GM18511 (cell line): ENCODE data around the gene GRID1.
"Not testable (repeated sequence)": the region's sequence is repeated elsewhere in the genome, so short reads cannot be mapped to it uniquely, and the experiment has no call there.

ENCODE experiments used
- ATAC-seq: cut with Tn5 transposase; IDR thresholded peaks from one replicate; pipeline ENCODE4 v1.9.1; 2021; ENCODE audit warnings: mild to moderate bottlenecking, moderate library complexity; ENCODE audit not compliant: unreplicated experiment

The GRID1 gene

GRCh38 chr10:86102031-86102430 lies 264.6 kb downstream of the GRID1 start:
- no peak for ATAC-seq

- ATAC-seq, result peak; percentile 75
Observed at GRCh38 chr10:86100581-86101061, 266.0 kb downstream of the GRID1 start.

DNA sequence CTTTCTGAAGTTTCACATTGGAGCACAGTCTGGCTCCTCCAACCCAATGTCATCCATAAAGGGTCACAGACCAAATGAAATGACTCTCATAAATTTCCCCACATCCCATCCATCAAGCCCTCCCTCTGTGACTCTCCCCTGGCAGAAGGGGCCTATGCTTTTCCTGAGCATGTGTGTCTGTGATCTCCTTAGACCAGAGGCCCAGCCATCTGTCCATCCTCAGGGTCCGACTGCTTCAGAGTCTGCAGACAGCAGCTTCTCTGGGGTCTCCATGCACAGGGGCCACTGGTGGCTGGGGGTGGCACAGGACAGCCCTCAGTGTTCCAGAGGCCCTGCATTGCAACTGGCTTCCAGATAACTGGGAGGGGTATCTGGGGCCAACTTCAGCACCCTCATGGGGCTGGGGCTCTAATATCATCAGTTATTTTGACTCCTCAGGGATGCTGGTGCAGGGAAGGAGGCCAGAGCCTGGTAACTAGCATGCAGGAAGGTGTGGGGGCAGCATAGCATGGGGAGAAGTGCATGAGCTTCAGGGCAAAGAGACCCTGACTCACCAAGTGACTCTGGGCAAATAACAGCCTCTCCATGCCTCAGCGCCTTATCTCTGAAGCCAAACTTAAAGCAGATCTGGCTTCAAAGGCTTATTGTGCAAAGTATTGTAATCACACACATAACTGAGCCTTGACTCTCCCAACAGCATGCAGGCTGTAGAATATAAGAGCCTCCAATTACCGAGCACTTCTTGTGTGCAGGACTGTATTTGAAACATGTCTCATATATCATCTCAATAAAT lies 266.9 kb downstream of the GRID1 start:
- ATAC-seq, result no peak

- ATAC-seq, result no peak
Observed at GRCh38 chr10:86098187-86098881, 268.3 kb downstream of the GRID1 start.

GRCh38 chr10:86095061-86095460 lies 271.5 kb downstream of the GRID1 start:
- not testable (repeated sequence) for ATAC-seq

DNA sequence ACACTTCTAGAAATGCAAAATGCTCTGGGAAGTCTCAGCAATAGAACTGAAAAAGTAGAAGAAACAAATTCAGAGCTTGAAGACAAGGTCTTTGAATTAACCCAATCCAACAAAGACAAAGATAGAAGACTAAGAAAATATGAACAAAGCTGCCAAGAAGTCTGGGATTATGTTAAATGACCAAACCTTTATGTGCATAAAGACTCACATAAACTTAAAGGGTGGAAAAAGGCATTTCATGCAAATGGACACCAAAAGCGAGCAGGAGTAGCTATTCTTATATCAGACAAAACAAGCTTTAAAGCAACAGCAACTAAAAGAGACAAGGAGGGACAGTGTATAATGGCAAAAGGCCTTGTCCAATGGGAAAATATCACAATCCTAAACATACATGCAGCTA lies 274.3 kb downstream of the GRID1 start:
- ATAC-seq, result not testable (repeated sequence)

- no peak for ATAC-seq
Observed at GRCh38 chr10:86091216-86091615, 275.4 kb downstream of the GRID1 start.

GRCh38 chr10:86090807-86091206 lies 275.8 kb downstream of the GRID1 start:
- no peak for ATAC-seq

DNA sequence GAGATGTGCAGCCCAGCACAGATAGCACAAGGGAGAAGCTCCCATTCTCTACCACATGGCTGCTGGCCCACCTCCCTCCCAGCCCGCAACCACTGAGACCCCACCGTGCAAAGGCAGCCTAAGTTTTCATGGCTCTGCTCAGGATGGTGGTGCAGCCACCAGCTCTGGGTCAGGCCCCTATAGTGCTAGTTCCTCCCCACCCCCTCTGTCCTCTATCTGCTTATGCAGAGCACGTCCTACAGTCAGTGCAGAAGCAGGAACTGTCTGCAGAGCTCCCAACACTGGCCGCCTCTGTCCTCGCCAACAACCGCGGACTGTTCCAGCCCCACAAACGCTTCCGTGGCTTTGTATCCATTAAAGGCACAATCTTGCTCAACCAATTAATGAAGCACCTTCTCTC lies 278.9 kb downstream of the GRID1 start:
- ATAC-seq, result no peak

DNA sequence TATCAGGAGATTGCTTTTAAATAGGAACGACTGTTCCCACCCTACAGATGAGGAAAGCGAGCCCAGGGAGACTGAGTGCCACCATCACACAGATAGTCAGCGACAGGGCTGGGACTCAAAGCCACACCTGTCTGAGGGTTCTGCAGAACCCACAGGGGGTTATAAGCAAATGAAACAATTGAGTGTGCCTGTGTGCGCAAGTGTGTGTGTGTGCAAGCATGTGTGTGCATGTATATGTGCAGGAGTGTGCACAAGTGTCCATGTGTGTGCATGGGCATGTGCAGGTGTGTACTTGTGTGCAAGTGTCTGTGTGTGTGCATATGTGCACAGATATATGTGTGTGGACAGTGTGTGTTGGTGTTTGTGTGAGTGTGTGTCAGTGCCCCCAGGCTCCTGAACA lies 280.2 kb downstream of the GRID1 start:
- no peak for ATAC-seq

- no peak for ATAC-seq
Observed at GRCh38 chr10:86085686-86086085, 280.9 kb downstream of the GRID1 start.

DNA sequence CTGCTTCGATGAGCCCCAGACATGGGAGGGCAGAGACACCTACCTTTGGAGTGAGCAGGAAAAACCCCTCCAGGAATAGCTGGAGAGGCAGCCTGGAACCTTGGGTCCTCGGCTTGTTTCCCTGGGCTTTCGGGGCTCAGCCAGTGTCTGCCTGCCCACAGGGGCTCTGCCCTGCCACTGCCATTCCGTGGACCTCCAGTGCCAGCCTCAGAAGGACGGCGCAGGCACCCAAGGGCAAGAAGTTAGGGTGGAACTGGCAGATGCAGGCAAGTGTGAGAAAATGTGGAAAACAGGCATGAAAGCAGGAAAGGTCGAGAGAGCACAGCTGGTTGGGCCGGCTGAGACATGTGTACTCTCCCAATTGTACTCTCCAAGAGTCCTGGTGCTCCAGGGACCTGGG lies 281.5 kb downstream of the GRID1 start:
- ATAC-seq, result no peak

DNA sequence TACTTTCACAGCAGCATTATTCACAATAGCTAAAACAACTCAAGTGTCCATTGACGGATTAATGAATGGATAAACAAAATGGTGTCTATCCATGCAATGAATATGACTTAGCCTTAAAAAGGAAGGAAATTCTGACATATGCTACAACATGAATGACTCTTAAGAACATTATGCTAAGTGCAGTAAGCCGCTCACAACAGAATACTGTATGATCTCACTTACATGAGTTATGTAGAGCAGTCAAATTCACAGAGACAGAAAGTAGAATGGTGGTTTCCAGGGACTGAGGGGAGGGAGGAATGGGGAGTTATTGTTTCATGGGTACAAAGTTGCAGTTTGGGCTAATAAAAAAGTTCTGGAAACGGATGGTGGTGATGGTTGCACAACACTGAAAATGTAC lies 282.0 kb downstream of the GRID1 start:
- no peak for ATAC-seq

DNA sequence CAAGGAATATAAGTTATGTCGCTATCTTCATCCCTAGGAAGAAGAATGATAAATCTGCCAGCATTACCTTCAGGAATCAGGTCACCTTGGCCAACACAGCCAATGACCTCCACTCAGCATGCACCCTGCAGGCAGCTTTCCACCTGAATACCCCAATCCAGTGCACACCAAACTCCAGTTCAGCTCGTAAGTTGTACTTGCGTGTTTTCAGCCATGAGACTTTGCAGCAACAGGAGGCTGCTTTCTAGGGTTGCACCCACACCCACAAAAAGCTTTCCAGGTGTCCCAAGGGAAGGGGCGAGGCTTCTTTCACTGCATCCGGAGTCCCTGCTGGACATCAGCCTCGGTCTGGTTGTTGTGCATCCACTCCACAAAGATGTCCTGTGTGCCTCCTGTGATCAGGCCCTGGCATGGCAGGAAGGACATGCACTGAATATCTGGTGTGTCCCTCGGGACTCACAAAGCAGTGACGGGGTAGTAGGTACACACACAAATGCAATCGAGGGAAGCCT lies 282.9 kb downstream of the GRID1 start:
- ATAC-seq, result no peak

DNA sequence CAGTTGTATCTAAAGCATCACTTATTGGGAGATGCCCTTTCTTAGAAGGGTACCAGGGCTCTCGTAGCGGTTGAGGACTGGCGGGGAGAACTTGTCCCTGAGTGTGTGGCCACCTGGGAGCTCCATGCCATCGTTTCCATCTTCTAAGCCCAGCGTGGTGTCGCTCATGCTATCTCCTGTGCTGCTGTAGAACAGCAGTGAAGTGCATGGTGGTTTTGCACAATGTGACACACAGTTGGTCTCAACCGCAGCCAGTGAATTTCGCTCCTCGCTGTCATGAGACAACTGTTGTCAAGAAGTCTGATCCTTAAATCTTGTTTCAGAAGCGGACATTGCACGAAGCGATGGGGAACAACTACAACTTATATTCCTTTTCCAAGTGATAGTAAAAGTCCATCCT lies 283.4 kb downstream of the GRID1 start:
- no peak for ATAC-seq

- no peak for ATAC-seq
Observed at GRCh38 chr10:86082556-86082955, 284.0 kb downstream of the GRID1 start.

DNA sequence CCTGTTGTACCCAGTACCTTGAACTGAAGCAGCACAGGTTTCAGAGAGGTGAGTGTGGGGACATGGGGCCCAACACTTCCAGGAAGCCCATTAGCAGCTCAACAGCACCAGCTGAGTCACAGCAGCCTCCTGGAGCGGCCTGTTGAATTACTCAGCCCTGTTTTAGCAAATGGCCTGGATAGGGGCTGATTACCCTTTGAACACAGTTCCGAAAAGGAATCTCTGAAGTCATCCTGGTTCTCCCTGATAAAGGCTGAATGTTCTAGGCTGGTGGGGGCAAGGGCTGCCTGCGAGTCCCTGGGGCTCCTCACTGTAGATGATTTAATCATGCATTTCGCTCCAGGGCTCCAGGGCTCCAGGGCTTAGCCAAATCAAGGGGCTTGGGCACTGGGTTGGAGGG lies 287.5 kb downstream of the GRID1 start:
- no peak for ATAC-seq

- ATAC-seq, result no peak
Observed at GRCh38 chr10:86078639-86079035, 288.0 kb downstream of the GRID1 start.

- no peak for ATAC-seq
Observed at GRCh38 chr10:86077871-86078638, 288.5 kb downstream of the GRID1 start.

GRCh38 chr10:86077271-86077670 lies 289.3 kb downstream of the GRID1 start:
- no peak for ATAC-seq

DNA sequence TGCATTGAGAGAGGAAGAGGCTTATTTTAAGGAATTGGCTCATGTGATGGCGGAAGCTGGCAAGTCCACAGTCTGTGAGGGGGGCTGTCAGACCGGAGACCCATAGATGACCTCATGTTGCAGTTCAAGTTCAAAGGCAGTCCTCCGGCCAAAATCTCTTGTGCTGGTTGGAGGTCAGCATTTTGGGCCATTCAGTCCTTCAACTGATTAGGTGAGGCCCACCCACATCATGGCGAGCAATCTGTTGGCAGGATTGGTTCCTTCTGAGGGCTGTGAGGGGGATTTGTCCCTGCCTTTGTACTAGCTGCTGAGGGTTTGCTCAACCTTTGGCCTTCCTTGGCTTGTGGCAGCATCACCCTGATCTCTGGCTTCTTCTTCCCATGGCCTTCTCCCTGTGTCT lies 290.1 kb downstream of the GRID1 start:
- not testable (repeated sequence) for ATAC-seq
